Activated CD4-positive, alpha-beta T cell treated with anti-CD3 and anti-CD28 coated beads, Interleukin-2, Interleukin-6, amounts not matched to agents 100 ng/mL and 50 ng/mL, durations not matched to agents 16 hours and 8 hours (primary cell): ENCODE measurements around the gene NEDD1.

Experiments
- DNase-seq: peaks from one replicate; pipeline ENCODE4 v3.0.0-alpha.2; 2020

Gene NEDD1

GRCh38 chr12:96906849-96907670 is at the start of gene NEDD1:
Gene NEDD1 (plus strand): TSS chr12:96907257. CDS start chr12:96909760, 2,503 bp downstream.
- peak; percentile 92 for DNase-seq

- DNase-seq: no peak
Measured at GRCh38 chr12:96858162-96858561, 48.9 kb upstream of the NEDD1 start.

- DNase-seq: no peak
Measured at GRCh38 chr12:96861656-96862055, 45.4 kb upstream of the NEDD1 start.

GRCh38 chr12:96862326-96862725 is 44.7 kb upstream of the NEDD1 start:
- no peak for DNase-seq

GRCh38 chr12:96864335-96864734 is 42.7 kb upstream of the NEDD1 start:
- no peak for DNase-seq

GRCh38 chr12:96866801-96867590 is 40.1 kb upstream of the NEDD1 start:
- no peak for DNase-seq

- DNase-seq: no peak
Measured at GRCh38 chr12:96870946-96871345, 36.1 kb upstream of the NEDD1 start.

GRCh38 chr12:96872961-96873360 is 34.1 kb upstream of the NEDD1 start:
- no peak for DNase-seq

GRCh38 chr12:96874211-96874610 is 32.8 kb upstream of the NEDD1 start:
- no peak for DNase-seq

- no peak for DNase-seq
Measured at GRCh38 chr12:96876966-96877365, 30.1 kb upstream of the NEDD1 start.

- no peak for DNase-seq
Measured at GRCh38 chr12:96878704-96879103, 28.4 kb upstream of the NEDD1 start.

GRCh38 chr12:96879301-96879700 is 27.8 kb upstream of the NEDD1 start:
- DNase-seq: no peak

GRCh38 chr12:96880220-96880619 is 26.8 kb upstream of the NEDD1 start:
- no peak for DNase-seq

GRCh38 chr12:96881608-96882007 is 25.4 kb upstream of the NEDD1 start:
- DNase-seq: no peak

- DNase-seq: no peak
Measured at GRCh38 chr12:96882862-96883261, 24.2 kb upstream of the NEDD1 start.

- DNase-seq: no peak
Measured at GRCh38 chr12:96883571-96883970, 23.5 kb upstream of the NEDD1 start.

- DNase-seq: no peak
Measured at GRCh38 chr12:96886998-96887677, 19.9 kb upstream of the NEDD1 start.

GRCh38 chr12:96889273-96889933 is 17.7 kb upstream of the NEDD1 start:
- DNase-seq: no peak

- no peak for DNase-seq
Measured at GRCh38 chr12:96890331-96890730, 16.7 kb upstream of the NEDD1 start.

GRCh38 chr12:96892104-96892503 is 15.0 kb upstream of the NEDD1 start:
- DNase-seq: no peak

- no peak for DNase-seq
Measured at GRCh38 chr12:96897421-96897820, 9.6 kb upstream of the NEDD1 start.

GRCh38 chr12:96901175-96901574 is 5.9 kb upstream of the NEDD1 start:
- DNase-seq: no peak

- no peak for DNase-seq
Measured at GRCh38 chr12:96902076-96902475, 5.0 kb upstream of the NEDD1 start.
